Peyer's patch (tissue), 4 donors: ENCODE data around the gene MAPK13.

Source experiments
- CTCF ChIP-seq, 6 experiments: fragments of 450-650 bp in 4 of 6; fragments of 200-600 bp in 2 of 6; sonication (generic) in 1 of 6; IDR thresholded peaks; one replicate each; pipeline ENCODE4 v1.5.1; 2017 to 2019; ENCODE audit warnings: antibody characterized with exemption in 6 of 6, mild to moderate bottlenecking in 3 of 6, moderate library complexity in 1 of 6
- POLR2A ChIP-seq, 2 donors: fragments of 450-650 bp; IDR thresholded peaks; one replicate each; pipeline ENCODE4 v1.5.1; 2017; ENCODE audit warnings: antibody characterized with exemption in 2 of 2, mild to moderate bottlenecking in 2 of 2, moderate library complexity in 2 of 2

DNA sequence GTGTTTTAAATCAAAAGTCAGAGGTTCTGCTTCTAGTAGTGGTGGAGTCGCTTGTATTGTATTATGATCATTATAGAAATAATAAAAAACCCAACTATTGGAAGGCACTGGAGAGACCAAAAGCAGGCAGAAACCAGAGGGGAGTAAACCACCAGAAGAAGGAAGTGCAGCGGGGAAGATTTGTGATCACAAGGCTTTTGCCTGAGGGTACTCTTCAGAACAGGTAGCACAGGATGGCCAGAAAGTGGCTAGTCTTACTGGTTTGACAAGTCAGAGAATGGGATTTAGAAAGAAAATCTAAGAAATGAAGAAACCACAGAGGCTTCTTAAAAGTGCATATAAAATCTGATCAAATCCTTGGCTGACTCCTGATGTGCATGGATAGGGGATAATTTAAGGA is 24.0 kb downstream of the MAPK13 start:
- no peak for TF ChIP-seq CTCF (IDR thresholded peaks at IDR 0.05)
- TF ChIP-seq POLR2A (IDR thresholded peaks at IDR 0.05), result no peak
